ENCODE measurements around the gene LZTR1.

Gene LZTR1

DNA sequence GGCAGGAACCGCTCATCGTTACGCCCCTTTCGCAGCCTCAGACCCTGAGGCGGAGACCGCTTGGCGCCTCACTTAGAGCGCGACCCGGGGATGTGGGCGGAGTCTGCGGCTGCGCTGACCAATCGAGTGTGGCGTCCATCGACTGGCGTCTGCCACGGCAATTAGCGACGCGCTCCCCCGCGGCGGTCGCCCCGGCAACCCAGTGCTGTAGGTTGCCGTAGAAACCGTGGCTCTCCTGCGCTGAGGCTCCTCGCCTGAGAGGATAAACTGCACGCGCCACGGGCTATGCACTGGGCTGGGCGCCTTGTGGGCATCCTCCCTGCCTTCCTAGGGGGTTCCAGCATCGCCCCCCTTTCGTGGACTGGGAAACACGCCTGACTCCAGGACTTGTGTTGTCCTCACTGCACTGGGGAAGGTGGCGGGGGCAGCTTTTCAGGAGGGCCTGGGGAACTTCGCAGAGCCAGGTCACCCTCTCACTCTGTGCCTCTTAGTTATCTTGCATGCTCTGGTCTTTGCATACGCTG lies 32.2 kb downstream of the LZTR1 start:
- H4K91ac ChIP-seq (ENCODE audit: low read depth, low read length, poor library complexity), result no peak overlapping the region
- WGBS, 2 donors (ENCODE audit: extremely low coverage in 2 of 2, insufficient read length in 2 of 2, insufficient replicate concordance in 1 of 2), result no CpG with 5 or more reads among the region's 40 CpGs

DNA sequence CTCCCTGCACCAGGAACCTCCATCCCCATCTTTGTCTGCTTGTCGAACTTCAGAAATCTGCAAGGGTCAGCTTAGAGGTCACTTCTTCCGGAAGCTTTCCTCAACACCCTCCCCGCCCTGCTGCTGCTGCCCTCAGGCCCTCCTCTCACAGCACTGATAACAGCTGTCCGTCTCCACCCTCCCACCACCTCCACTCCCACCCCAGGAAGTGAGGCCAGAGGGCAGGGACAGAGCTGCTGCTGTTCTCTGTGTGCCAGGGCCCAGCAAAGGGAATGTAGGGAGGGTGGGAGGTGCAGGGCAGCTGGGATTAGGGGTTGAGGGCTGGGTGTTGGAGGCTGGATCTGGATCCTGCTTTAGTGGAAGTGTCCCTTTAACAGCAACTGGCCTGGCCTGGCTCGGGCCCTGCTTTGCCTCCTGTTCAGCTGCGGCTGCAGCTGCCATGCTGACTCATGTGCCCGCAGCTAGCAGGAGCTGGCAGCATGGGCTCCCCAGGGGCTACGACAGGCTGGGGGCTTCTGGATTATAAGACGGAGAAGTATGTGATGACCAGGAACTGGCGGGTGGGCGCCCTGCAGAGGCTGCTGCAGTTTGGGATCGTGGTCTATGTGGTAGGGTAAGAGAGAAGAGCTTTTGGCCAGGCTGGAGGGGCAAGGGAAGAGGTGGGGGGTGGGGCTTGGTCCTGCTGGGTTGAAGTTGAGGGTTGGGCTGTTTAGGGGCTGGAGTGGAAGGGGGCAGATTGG lies 32.8 kb downstream of the LZTR1 start, which contains the start of gene P2RX6:
Gene P2RX6, plus strand, starts transcription at position 440 of the 740 bp plus-strand sequence. Its CDS starts 10 bp downstream, at position 450.
- Histone ChIP-seq H2BK15ac (ENCODE audit: low read length) (peak within 1 kb of the TSS; percentile 76), H3K23ac (ENCODE audit: low read depth, low read length, poor library complexity) (peak within 1 kb of the TSS; percentile 97), H3K4me2 (ENCODE audit: insufficient read depth, low read length, poor library complexity, severe bottlenecking) (peak within 1 kb of the TSS; percentile 67), H4K8ac (ENCODE audit: low read depth, low read length) (no peak within 1 kb of the TSS), H3K4me3 (ENCODE audit: low read length in 2 of 2) (peak within 1 kb of the TSS; percentile 72 to 80), H2BK12ac (ENCODE audit: low read length) (no peak within 1 kb of the TSS), H3K9ac (ENCODE audit: low read depth, low read length, poor library complexity) (no peak within 1 kb of the TSS), H2BK5ac (ENCODE audit: low read length) (peak within 1 kb of the TSS; percentile 85), H3K79me1 (ENCODE audit: low read depth, low read length) (peaks cover 4% of the 10 kb centered on the region), H3K27me3 (ENCODE audit: control insufficient read depth in 3 of 3, insufficient read depth in 3 of 3, low read depth in 1 of 3, low read length in 3 of 3) (peaks cover 0 to 2% (median 0%) of the 10 kb centered on the region in 3 experiments), H3K4me1 (ENCODE audit: control insufficient read depth in 2 of 2, insufficient read depth in 1 of 2, low read depth in 1 of 2, low read length in 2 of 2) (peaks cover 16 to 23% of the 10 kb centered on the region in 2 donors), H3K14ac (ENCODE audit: low read length) (no peak within 1 kb of the TSS), H3K18ac (ENCODE audit: low read length) (peak within 1 kb of the TSS; percentile 90), H3K4ac (ENCODE audit: low read length) (no peak within 1 kb of the TSS), H2AK5ac (ENCODE audit: low read depth, low read length) (peak within 1 kb of the TSS; percentile 88), H3K36me3 (replicated peaks in 1 of 2; ENCODE audit: control insufficient read depth in 2 of 2, insufficient read depth in 2 of 2, low read length in 2 of 2) (no peaks in the 10 kb centered on the region), H4K91ac (ENCODE audit: low read depth, low read length, poor library complexity) (no peak within 1 kb of the TSS), H3K9me3 (replicated peaks in 1 of 2; ENCODE audit: control insufficient read depth in 2 of 2, insufficient read depth in 1 of 2, low read depth in 1 of 2, low read length in 2 of 2) (peaks cover 0 to under 1% of the 10 kb centered on the region in 2 donors), H2BK120ac (ENCODE audit: low read depth, low read length) (peak within 1 kb of the TSS; percentile 16), H3K27ac (replicated peaks; ENCODE audit: low read length) (peak within 1 kb of the TSS; percentile 93), H2AFZ (ENCODE audit: low read length) (peak within 1 kb of the TSS; percentile 97)
- DNase-seq (ENCODE audit: low spot score), result peak; percentile 55
- WGBS, 2 donors (ENCODE audit: extremely low coverage in 2 of 2, insufficient read length in 2 of 2, insufficient replicate concordance in 1 of 2), result no CpG with 5 or more reads among the region's 12 CpGs

More for the DNA sequence above, 32.2 kb downstream of the LZTR1 start:
- Histone ChIP-seq H3K4me3 (ENCODE audit: low read length in 2 of 2) (peak overlapping the region; percentile 72 to 80), H2AFZ (ENCODE audit: low read length) (peak overlapping the region; percentile 97), H3K9me3 (replicated peaks in 1 of 2; ENCODE audit: control insufficient read depth in 2 of 2, insufficient read depth in 1 of 2, low read depth in 1 of 2, low read length in 2 of 2) (no peaks in the 10 kb centered on the region), H3K27me3 (ENCODE audit: control insufficient read depth in 3 of 3, insufficient read depth in 3 of 3, low read depth in 1 of 3, low read length in 3 of 3) (peaks cover 0 to 2% (median 0%) of the 10 kb centered on the region in 3 experiments), H3K14ac (ENCODE audit: low read length) (no peak overlapping the region), H2BK12ac (ENCODE audit: low read length) (no peak overlapping the region), H3K23ac (ENCODE audit: low read depth, low read length, poor library complexity) (peak overlapping the region; percentile 50), H3K4me1 (ENCODE audit: control insufficient read depth in 2 of 2, insufficient read depth in 1 of 2, low read depth in 1 of 2, low read length in 2 of 2) (peaks cover 16 to 23% of the 10 kb centered on the region in 2 donors), H3K4ac (ENCODE audit: low read length) (no peak overlapping the region), H4K8ac (ENCODE audit: low read depth, low read length) (no peak overlapping the region), H2BK120ac (ENCODE audit: low read depth, low read length) (no peak overlapping the region), H3K9ac (ENCODE audit: low read depth, low read length, poor library complexity) (no peak overlapping the region), H3K27ac (replicated peaks; ENCODE audit: low read length) (peak overlapping the region; percentile 93), H3K36me3 (replicated peaks in 1 of 2; ENCODE audit: control insufficient read depth in 2 of 2, insufficient read depth in 2 of 2, low read length in 2 of 2) (no peaks in the 10 kb centered on the region), H2BK5ac (ENCODE audit: low read length) (peak overlapping the region; percentile 85), H2AK5ac (ENCODE audit: low read depth, low read length) (no peak overlapping the region), H2BK15ac (ENCODE audit: low read length) (peak overlapping the region; percentile 76), H3K79me1 (ENCODE audit: low read depth, low read length) (peaks cover 4% of the 10 kb centered on the region), H3K4me2 (ENCODE audit: insufficient read depth, low read length, poor library complexity, severe bottlenecking) (peak overlapping the region; percentile 67), H3K18ac (ENCODE audit: low read length) (peak overlapping the region; percentile 90)
- DNase-seq (ENCODE audit: low spot score), result peak; percentile 95

DNA sequence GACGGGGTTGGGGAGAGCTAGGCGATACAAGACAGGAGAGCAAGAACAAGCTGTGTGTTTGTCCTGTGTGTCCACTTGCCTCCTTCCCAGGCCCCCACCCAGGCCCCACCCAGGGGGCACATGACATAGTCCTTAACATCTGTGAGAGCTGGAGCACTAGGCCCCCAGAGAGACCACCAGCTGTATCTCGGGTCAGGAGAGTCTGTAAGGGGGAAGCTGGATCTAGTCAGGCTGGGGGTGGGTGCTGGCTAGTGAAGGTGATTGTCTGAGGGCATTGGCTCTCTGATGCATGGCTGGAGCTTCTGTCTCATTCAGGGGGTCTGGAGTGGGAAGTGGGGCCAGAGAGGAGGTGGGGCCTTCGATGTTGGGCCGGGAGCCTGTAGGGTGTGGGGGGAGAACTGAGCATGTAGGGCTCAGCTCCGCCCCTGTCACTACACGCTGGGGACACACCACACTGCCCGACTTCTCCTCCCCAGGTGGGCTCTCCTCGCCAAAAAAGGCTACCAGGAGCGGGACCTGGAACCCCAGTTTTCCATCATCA lies 33.4 kb downstream of the LZTR1 start:
- H3K4me1 ChIP-seq (ENCODE audit: control insufficient read depth in 2 of 2, insufficient read depth in 1 of 2, low read depth in 1 of 2, low read length in 2 of 2), result peaks cover 16 to 23% of the 10 kb centered on the region in 2 donors
- H2BK15ac ChIP-seq (ENCODE audit: low read length), result peak overlapping the region; percentile 32

More for the DNA sequence above, 33.4 kb downstream of the LZTR1 start:
- H3K4me3 ChIP-seq (ENCODE audit: low read length in 2 of 2), result peak overlapping the region in 1 of 2 donors; percentile 72
- no peak overlapping the region for H3K4ac ChIP-seq (ENCODE audit: low read length)
- no peak overlapping the region for H3K9ac ChIP-seq (ENCODE audit: low read depth, low read length, poor library complexity)
- H3K27ac ChIP-seq (replicated peaks; ENCODE audit: low read length), result peak overlapping the region; percentile 91
- H4K91ac ChIP-seq (ENCODE audit: low read depth, low read length, poor library complexity), result no peak overlapping the region
- no CpG with 5 or more reads among the region's 10 CpGs for WGBS, 2 donors (ENCODE audit: extremely low coverage in 2 of 2, insufficient read length in 2 of 2, insufficient replicate concordance in 1 of 2)
- H3K9me3 ChIP-seq (replicated peaks in 1 of 2; ENCODE audit: control insufficient read depth in 2 of 2, insufficient read depth in 1 of 2, low read depth in 1 of 2, low read length in 2 of 2), result peaks cover 0 to 5% of the 10 kb centered on the region in 2 donors
- peaks cover 0 to 2% (median 0%) of the 10 kb centered on the region in 3 experiments for H3K27me3 ChIP-seq (ENCODE audit: control insufficient read depth in 3 of 3, insufficient read depth in 3 of 3, low read depth in 1 of 3, low read length in 3 of 3)
- H3K36me3 ChIP-seq (replicated peaks in 1 of 2; ENCODE audit: control insufficient read depth in 2 of 2, insufficient read depth in 2 of 2, low read length in 2 of 2), result no peaks in the 10 kb centered on the region
- peak overlapping the region; percentile 88 for H2AK5ac ChIP-seq (ENCODE audit: low read depth, low read length)
- H2BK120ac ChIP-seq (ENCODE audit: low read depth, low read length), result peak overlapping the region; percentile 16
- no peak overlapping the region for H4K8ac ChIP-seq (ENCODE audit: low read depth, low read length)
- no peak overlapping the region for H2BK12ac ChIP-seq (ENCODE audit: low read length)
- peak overlapping the region; percentile 97 for H2AFZ ChIP-seq (ENCODE audit: low read length)
- H3K4me2 ChIP-seq (ENCODE audit: insufficient read depth, low read length, poor library complexity, severe bottlenecking), result peak overlapping the region; percentile 67
- no peak overlapping the region for H3K14ac ChIP-seq (ENCODE audit: low read length)
- H2BK5ac ChIP-seq (ENCODE audit: low read length), result peak overlapping the region; percentile 15
- peak overlapping the region; percentile 82 for H3K23ac ChIP-seq (ENCODE audit: low read depth, low read length, poor library complexity)
- H3K18ac ChIP-seq (ENCODE audit: low read length), result peak overlapping the region; percentile 50
- H3K79me1 ChIP-seq (ENCODE audit: low read depth, low read length), result peaks cover 7% of the 10 kb centered on the region
- no peak for DNase-seq (ENCODE audit: low spot score)
